H1 (cell line): ENCODE data around the gene PPIL4.

Source experiments
- CBX8 ChIP-seq: fragments of 300-800, 300-1000 bp; sonication (generic); IDR thresholded peaks from 2 replicates; pipeline ENCODE4 v1.7.1; 2016; ENCODE audit warnings: low read depth, low read length, borderline replicate concordance
- CREB1 ChIP-seq: IDR thresholded peaks from 2 replicates; pipeline ENCODE4 v1.6.1; 2012; ENCODE audit warnings: inconsistent platforms
- EP300 ChIP-seq, 2 experiments: IDR thresholded peaks; 1 replicate in 1 of 2; 2 replicates in 1 of 2; pipeline ENCODE4 v1.6.1; 2011 to 2012; ENCODE audit warnings: low read depth in 2 of 2, low read length in 2 of 2, mild to moderate bottlenecking in 2 of 2, borderline replicate concordance in 1 of 2, inconsistent platforms in 1 of 2, moderate library complexity in 1 of 2
- FOSL1 ChIP-seq: IDR thresholded peaks from 2 replicates; pipeline ENCODE4 v1.6.1; 2011; ENCODE audit warnings: mild to moderate bottlenecking, low read depth, low read length, moderate library complexity; ENCODE audit not compliant: insufficient read depth
- HDAC6 ChIP-seq: IDR thresholded peaks from one replicate; pipeline ENCODE4 v1.7.1; 2012; ENCODE audit warnings: low read depth, mild to moderate bottlenecking, inconsistent platforms, low read length, moderate library complexity
- POLR2A ChIP-seq, 2 experiments: IDR thresholded peaks; 1 replicate in 1 of 2; 2 replicates in 1 of 2; pipeline ENCODE4 v1.6.1; 2011; ENCODE audit warnings: low read depth in 2 of 2, low read length in 2 of 2, mild to moderate bottlenecking in 2 of 2; ENCODE audit errors: control extremely low read depth in 1 of 2
- RAD21 ChIP-seq, 2 experiments: IDR thresholded peaks in 1 of 2; conservative IDR thresholded peaks in 1 of 2; 2 replicates each; pipeline ENCODE4 v1.6.1; 2011; ENCODE audit warnings: low read depth in 2 of 2, low read length in 2 of 2, improper control_type of control experiment in 1 of 2, inconsistent platforms in 1 of 2, mild to moderate bottlenecking in 1 of 2, moderate library complexity in 1 of 2
- RFX5 ChIP-seq: IDR thresholded peaks from 2 replicates; pipeline ENCODE4 v1.6.1; 2011; ENCODE audit warnings: low read depth, low read length, improper control_type of control experiment, borderline replicate concordance
- SIN3A ChIP-seq, 2 experiments: IDR thresholded peaks in 1 of 2; conservative IDR thresholded peaks in 1 of 2; 2 replicates each; pipeline ENCODE4 v1.6.1; 2011 to 2012; ENCODE audit warnings: low read length in 2 of 2, improper control_type of control experiment in 1 of 2, low read depth in 1 of 2, mild to moderate bottlenecking in 1 of 2
- SP1 ChIP-seq: IDR thresholded peaks from 2 replicates; pipeline ENCODE4 v1.6.1; 2011; ENCODE audit warnings: low read depth, low read length
- YY1 ChIP-seq: IDR thresholded peaks from 2 replicates; pipeline ENCODE4 v1.6.1; 2011; ENCODE audit warnings: low read depth, mild to moderate bottlenecking, low read length
- TF ChIP-seq, protein P1 (sequence below), 3 experiments: IDR thresholded peaks; 1 replicate in 2 of 3; 2 replicates in 1 of 3; pipeline versions ENCODE4 v1.5.1 to v1.6.1; 2011; ENCODE audit warnings: low read length in 3 of 3, mild to moderate bottlenecking in 3 of 3, inconsistent platforms in 2 of 3, low read depth in 1 of 3, moderate library complexity in 1 of 3; ENCODE audit not compliant: insufficient read depth in 1 of 3; ENCODE audit errors: control extremely low read depth in 1 of 3

DNA sequence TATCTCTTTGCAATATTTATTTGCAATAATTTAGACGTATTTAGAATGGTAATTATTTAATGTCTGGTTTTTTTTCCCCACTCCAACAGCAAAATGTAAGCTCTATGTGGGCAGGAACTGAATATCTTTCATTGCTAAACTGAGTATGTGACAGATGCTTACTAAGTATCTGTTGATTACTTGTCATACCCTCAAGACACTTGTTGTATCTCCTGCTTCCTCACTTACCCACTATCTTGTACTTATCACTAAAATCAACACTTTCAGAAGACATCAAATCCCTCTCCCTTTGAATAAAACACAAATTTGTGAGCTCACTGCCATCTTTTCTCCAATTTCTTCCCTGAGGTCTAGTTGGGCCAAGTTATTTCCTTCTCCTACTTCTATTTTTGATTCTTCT lies 30.3 kb downstream of the PPIL4 start:
- TF ChIP-seq RFX5 (no peak), CBX8 (no peak), POLR2A (IDR thresholded peaks at IDR 0.05; ENCODE audit: control extremely low read depth in 1 of 2, low read depth in 2 of 2, low read length in 2 of 2) (no peak), SIN3A (conservative IDR thresholded peaks at IDR 0.05 in 1 of 2, IDR thresholded peaks at IDR 0.05 in 1 of 2; ENCODE audit: low read depth in 1 of 2, low read length in 2 of 2) (no peak), HDAC6 (no peak), EP300 (IDR thresholded peaks at IDR 0.05; ENCODE audit: borderline replicate concordance in 1 of 2, low read depth in 2 of 2, low read length in 2 of 2) (no peak), CREB1 (no peak), YY1 (no peak), RAD21 (IDR thresholded peaks at IDR 0.05 in 1 of 2, conservative IDR thresholded peaks at IDR 0.05 in 1 of 2; ENCODE audit: low read depth in 2 of 2, low read length in 2 of 2) (no peak), FOSL1 (no peak), SP1 (no peak)
- TF ChIP-seq, protein P1, sequence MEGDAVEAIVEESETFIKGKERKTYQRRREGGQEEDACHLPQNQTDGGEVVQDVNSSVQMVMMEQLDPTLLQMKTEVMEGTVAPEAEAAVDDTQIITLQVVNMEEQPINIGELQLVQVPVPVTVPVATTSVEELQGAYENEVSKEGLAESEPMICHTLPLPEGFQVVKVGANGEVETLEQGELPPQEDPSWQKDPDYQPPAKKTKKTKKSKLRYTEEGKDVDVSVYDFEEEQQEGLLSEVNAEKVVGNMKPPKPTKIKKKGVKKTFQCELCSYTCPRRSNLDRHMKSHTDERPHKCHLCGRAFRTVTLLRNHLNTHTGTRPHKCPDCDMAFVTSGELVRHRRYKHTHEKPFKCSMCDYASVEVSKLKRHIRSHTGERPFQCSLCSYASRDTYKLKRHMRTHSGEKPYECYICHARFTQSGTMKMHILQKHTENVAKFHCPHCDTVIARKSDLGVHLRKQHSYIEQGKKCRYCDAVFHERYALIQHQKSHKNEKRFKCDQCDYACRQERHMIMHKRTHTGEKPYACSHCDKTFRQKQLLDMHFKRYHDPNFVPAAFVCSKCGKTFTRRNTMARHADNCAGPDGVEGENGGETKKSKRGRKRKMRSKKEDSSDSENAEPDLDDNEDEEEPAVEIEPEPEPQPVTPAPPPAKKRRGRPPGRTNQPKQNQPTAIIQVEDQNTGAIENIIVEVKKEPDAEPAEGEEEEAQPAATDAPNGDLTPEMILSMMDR (IDR thresholded peaks at IDR 0.05; ENCODE audit: control extremely low read depth in 1 of 3, insufficient read depth in 1 of 3, low read depth in 1 of 3, low read length in 3 of 3) = no peak
